ENCODE results near the gene MSANTD4.

The MSANTD4 gene

GRCh38 chr11:105979997-105980703, 41.9 kb downstream of the MSANTD4 start:
- DNase-seq (ENCODE audit: low spot score): no peak
- TF ChIP-seq, protein P1, sequence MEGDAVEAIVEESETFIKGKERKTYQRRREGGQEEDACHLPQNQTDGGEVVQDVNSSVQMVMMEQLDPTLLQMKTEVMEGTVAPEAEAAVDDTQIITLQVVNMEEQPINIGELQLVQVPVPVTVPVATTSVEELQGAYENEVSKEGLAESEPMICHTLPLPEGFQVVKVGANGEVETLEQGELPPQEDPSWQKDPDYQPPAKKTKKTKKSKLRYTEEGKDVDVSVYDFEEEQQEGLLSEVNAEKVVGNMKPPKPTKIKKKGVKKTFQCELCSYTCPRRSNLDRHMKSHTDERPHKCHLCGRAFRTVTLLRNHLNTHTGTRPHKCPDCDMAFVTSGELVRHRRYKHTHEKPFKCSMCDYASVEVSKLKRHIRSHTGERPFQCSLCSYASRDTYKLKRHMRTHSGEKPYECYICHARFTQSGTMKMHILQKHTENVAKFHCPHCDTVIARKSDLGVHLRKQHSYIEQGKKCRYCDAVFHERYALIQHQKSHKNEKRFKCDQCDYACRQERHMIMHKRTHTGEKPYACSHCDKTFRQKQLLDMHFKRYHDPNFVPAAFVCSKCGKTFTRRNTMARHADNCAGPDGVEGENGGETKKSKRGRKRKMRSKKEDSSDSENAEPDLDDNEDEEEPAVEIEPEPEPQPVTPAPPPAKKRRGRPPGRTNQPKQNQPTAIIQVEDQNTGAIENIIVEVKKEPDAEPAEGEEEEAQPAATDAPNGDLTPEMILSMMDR (IDR thresholded peaks at IDR 0.05; ENCODE audit: extremely low read depth, missing control alignments): no peak

GRCh38 chr11:105975128-105975527, 46.9 kb downstream of the MSANTD4 start:
- TF ChIP-seq, protein P1 (IDR thresholded peaks at IDR 0.05; ENCODE audit: extremely low read depth, missing control alignments): no peak
- DNase-seq (ENCODE audit: low spot score): no peak

GRCh38 chr11:105969756-105970155, 52.3 kb downstream of the MSANTD4 start:
- TF ChIP-seq, protein P1 (IDR thresholded peaks at IDR 0.05; ENCODE audit: extremely low read depth, missing control alignments): no peak
- DNase-seq (ENCODE audit: low spot score): no peak

DNA sequence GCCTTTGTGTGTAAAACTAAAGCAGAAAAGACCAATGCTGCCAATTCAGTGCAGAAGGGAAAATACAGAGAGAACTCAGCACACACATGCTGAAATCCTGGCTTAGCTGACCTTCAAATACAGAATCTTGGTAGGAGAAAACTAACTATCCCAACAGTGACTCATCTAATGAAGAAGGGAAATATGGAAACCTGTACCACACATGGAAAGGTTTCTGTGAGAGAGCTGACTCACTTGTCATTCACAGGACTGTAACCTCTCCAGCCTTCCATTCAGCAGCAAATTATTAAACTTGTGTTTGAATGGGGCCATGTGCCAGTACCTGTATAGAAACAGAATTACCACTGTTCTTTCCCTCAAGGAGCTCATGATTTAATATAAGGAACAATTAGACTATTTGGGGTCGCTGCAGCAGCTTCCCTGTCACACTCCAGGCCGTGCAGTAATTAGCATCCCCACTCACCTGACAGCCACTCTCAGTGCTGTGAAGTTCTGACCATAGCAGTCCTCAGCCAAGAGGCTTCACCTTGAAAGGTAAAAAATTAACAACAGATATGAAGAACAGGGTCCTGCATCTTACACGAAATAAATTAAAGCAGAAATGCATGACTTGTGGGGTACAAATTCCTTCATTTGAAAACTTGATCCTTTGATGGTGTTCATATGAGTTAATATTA, 53.9 kb downstream of the MSANTD4 start:
- DNase-seq (ENCODE audit: low spot score): no peak
- TF ChIP-seq, protein P1 (IDR thresholded peaks at IDR 0.05; ENCODE audit: extremely low read depth, missing control alignments): no peak

- TF ChIP-seq, protein P1 (IDR thresholded peaks at IDR 0.05; ENCODE audit: extremely low read depth, missing control alignments): no peak
- DNase-seq (ENCODE audit: low spot score): no peak
These were observed 61.5 kb downstream of the MSANTD4 start for GRCh38 chr11:105960252-105961245.
